DND-41 (cell line): ENCODE measurements around the gene WFS1.

Source experiments
- ATAC-seq: fragments of 200-7000 bp; cut with Tn5 transposase; 3 replicates; pipeline ENCODE4 v1.9.1; 2021; ENCODE audit warnings: low read depth; ENCODE audit not compliant: insufficient read depth
- DNase-seq: peaks from one replicate; pipeline ENCODE4 v3.0.0-alpha.2; 2020
- H2AFZ ChIP-seq: 2 replicates; pipeline ENCODE4 v1.6.0; 2012; ENCODE audit warnings: low read depth, low read length
- H3K27ac ChIP-seq: 2 replicates; pipeline ENCODE4 v1.5.1; 2012; ENCODE audit warnings: low read length, inconsistent platforms
- H3K27me3 ChIP-seq: fragments of 200-600 bp; sonication (generic); 2 replicates; pipeline ENCODE4 v1.6.0; 2012; ENCODE audit warnings: low read length, mild to moderate bottlenecking, inconsistent platforms; ENCODE audit not compliant: insufficient read depth, poor library complexity
- H3K36me3 ChIP-seq: 2 replicates; pipeline ENCODE4 v1.5.1; 2012; ENCODE audit warnings: low read length, inconsistent platforms; ENCODE audit not compliant: insufficient read depth
- H3K4me1 ChIP-seq: 2 replicates; pipeline ENCODE4 v1.5.1; 2012; ENCODE audit warnings: mild to moderate bottlenecking, low read length; ENCODE audit not compliant: insufficient read depth
- H3K4me2 ChIP-seq: 2 replicates; pipeline ENCODE4 v1.6.0; 2012; ENCODE audit warnings: mild to moderate bottlenecking, moderate library complexity, low read length, inconsistent platforms; ENCODE audit not compliant: insufficient read depth
- H3K4me3 ChIP-seq, 2 experiments: fragments of 200-600 bp in 1 of 2; shearing (Covaris generic) in 1 of 2; 2 replicates each; pipeline ENCODE4 v1.5.1; 2012 to 2016; ENCODE audit warnings: inconsistent platforms in 2 of 2, low read length in 2 of 2, mild to moderate bottlenecking in 2 of 2, low read depth in 1 of 2, moderate library complexity in 1 of 2
- H3K79me2 ChIP-seq: 2 replicates; pipeline ENCODE4 v1.6.0; 2012; ENCODE audit warnings: low read length, inconsistent platforms; ENCODE audit not compliant: insufficient read depth
- H3K9ac ChIP-seq: 2 replicates; pipeline ENCODE4 v1.6.0; 2012; ENCODE audit warnings: low read depth, mild to moderate bottlenecking, inconsistent platforms, low read length, moderate library complexity
- H3K9me3 ChIP-seq: 2 replicates; pipeline ENCODE4 v1.5.1; 2012; ENCODE audit warnings: low read length, moderate library complexity, mild to moderate bottlenecking, inconsistent platforms; ENCODE audit not compliant: insufficient read depth, severe bottlenecking
- H4K20me1 ChIP-seq: 2 replicates; pipeline ENCODE4 v1.6.0; 2012; ENCODE audit warnings: low read length; ENCODE audit not compliant: insufficient read depth
- CTCF ChIP-seq: IDR thresholded peaks from 2 replicates; pipeline ENCODE4 v1.5.1; 2012; ENCODE audit warnings: borderline replicate concordance, low read length, moderate library complexity, mild to moderate bottlenecking; ENCODE audit not compliant: poor library complexity, severe bottlenecking; ENCODE audit errors: extremely low read depth
- EZH2 ChIP-seq: IDR thresholded peaks from 3 replicates; pipeline ENCODE4 v1.6.1; 2012; ENCODE audit warnings: borderline replicate concordance, low read depth, mild to moderate bottlenecking, moderate library complexity, low read length, inconsistent platforms; ENCODE audit not compliant: severe bottlenecking

The WFS1 gene

GRCh38 chr4:6333301-6334202 lies 63.9 kb downstream of the WFS1 start:
- H3K9me3 ChIP-seq = no peaks in the 10 kb centered on the region
- no peak overlapping the region for H3K9ac ChIP-seq
- no peaks in the 10 kb centered on the region for H3K79me2 ChIP-seq
- TF ChIP-seq EZH2 = no peak
- TF ChIP-seq CTCF = peak; percentile 71
- no peaks in the 10 kb centered on the region for H3K36me3 ChIP-seq
- H3K4me2 ChIP-seq = no peak overlapping the region
- DNase-seq = no peak
- no peaks in the 10 kb centered on the region for H3K4me1 ChIP-seq
- no peak overlapping the region for H3K27ac ChIP-seq
- peaks cover 7% of the 10 kb centered on the region; the same call in 1 of the 2 replicates for H4K20me1 ChIP-seq
- no peak overlapping the region for H3K4me3 ChIP-seq
- H2AFZ ChIP-seq = no peak overlapping the region
- H3K27me3 ChIP-seq = peaks cover 5% of the 10 kb centered on the region
- ATAC-seq = no peak

- no peak overlapping the region for H3K9ac ChIP-seq
- ATAC-seq (no peak), DNase-seq (no peak)
- TF ChIP-seq EZH2 = no peak
- H2AFZ ChIP-seq = no peak overlapping the region
- H3K4me2 ChIP-seq = no peak overlapping the region
- H3K9me3 ChIP-seq = no peaks in the 10 kb centered on the region
- no peak overlapping the region for H3K4me3 ChIP-seq
- no peaks in the 10 kb centered on the region for H3K4me1 ChIP-seq
- H3K36me3 ChIP-seq = no peaks in the 10 kb centered on the region
- peaks cover 7% of the 10 kb centered on the region; the same call in 1 of the 2 replicates for H4K20me1 ChIP-seq
- no peaks in the 10 kb centered on the region for H3K79me2 ChIP-seq
- peaks cover 10% of the 10 kb centered on the region for H3K27me3 ChIP-seq
- H3K27ac ChIP-seq = no peak overlapping the region
Measured at GRCh38 chr4:6334203-6334887, 64.7 kb downstream of the WFS1 start.

DNA sequence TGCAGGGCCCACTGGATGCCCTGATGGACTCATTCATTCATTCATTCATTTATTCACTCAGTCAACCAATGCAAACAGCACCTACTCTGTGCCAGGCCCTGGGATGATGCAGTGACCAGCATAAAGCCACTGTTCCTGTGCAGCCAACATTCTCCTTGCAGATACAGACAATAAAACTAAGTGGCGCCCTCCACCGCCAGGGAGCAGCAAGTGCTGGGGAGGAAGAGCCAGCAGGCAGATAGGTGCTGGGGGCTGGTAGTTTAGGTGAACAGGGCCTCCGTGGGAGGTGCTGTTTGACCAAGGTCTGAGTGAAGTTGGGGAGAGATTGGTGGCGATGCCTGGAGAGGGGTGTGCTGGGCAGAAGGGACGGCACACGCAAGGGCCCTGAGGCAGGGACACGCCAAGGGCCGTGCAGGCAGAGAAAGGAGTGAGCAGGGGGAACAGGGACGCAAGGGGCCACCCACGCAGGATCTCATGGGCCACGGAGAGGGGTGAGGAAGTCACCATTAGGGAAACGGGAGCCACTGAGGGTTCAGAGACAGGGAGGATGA lies 65.5 kb downstream of the WFS1 start:
- Histone ChIP-seq H3K27me3 (peaks cover 10% of the 10 kb centered on the region), H3K36me3 (no peaks in the 10 kb centered on the region), H4K20me1 (peaks cover 7% of the 10 kb centered on the region; the same call in 1 of the 2 replicates), H3K79me2 (no peaks in the 10 kb centered on the region), H3K9ac (no peak overlapping the region), H2AFZ (no peak overlapping the region), H3K4me1 (no peaks in the 10 kb centered on the region), H3K9me3 (no peaks in the 10 kb centered on the region), H3K27ac (no peak overlapping the region), H3K4me3 (no peak overlapping the region), H3K4me2 (no peak overlapping the region)
- DNase-seq (no peak), ATAC-seq (no peak)
- TF ChIP-seq CTCF (no peak), EZH2 (no peak)

GRCh38 chr4:6336166-6336565 lies 66.5 kb downstream of the WFS1 start:
- no peak overlapping the region for H2AFZ ChIP-seq
- no peak overlapping the region for H3K27ac ChIP-seq
- no peaks in the 10 kb centered on the region for H3K9me3 ChIP-seq
- no peaks in the 10 kb centered on the region for H3K4me1 ChIP-seq
- ATAC-seq (no peak), DNase-seq (no peak)
- H3K4me2 ChIP-seq = no peak overlapping the region
- no peak overlapping the region for H3K4me3 ChIP-seq
- no peak overlapping the region for H3K9ac ChIP-seq
- H4K20me1 ChIP-seq = no peaks in the 10 kb centered on the region; the same call in 1 of the 2 replicates
- H3K79me2 ChIP-seq = no peaks in the 10 kb centered on the region
- peaks cover 10% of the 10 kb centered on the region for H3K27me3 ChIP-seq
- H3K36me3 ChIP-seq = no peaks in the 10 kb centered on the region
- TF ChIP-seq EZH2 = no peak
- TF ChIP-seq CTCF = no peak
